Measurements from ENCODE around the gene SCRG1. TPM values are rescaled to one million over a fixed set of nuclear protein-coding genes. Genes with fewer than 3 reads are reported as not detected.

The SCRG1 gene
- total and polyA plus RNA-seq, 2 donors (not counting 3 experiments of a cell fraction or from before 2014, with no cell fraction given) = not detected

DNA sequence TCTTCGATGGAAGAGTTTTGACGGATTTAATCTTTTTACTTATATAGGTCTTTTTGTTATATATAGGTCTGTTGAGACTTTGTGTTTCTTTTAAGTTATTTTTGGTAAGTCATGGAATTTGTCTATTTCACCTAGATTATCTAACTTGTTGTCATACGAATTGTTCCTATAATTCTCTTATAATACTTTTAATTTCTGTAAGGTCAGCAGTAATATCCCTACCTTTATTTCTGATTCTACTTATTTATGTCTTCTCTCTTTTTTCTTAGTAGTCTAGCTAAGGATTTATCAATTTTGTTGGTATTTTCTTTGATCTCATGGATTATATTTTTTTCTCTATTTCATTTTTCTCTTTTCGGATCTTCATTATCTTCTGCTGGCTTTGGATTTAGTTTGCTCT is 16.6 kb downstream of the SCRG1 start:
- Histone ChIP-seq H3K36me3 (ENCODE audit: control insufficient read depth in 2 of 2, extremely low read depth in 1 of 2, insufficient read depth in 2 of 2, low read length in 2 of 2) (no peaks in the 10 kb centered on the region), H4K20me1 (replicated peaks; ENCODE audit: control insufficient read depth, extremely low read depth, insufficient read depth, low read length) (no peaks in the 10 kb centered on the region), H3K9me3 (replicated peaks; ENCODE audit: control insufficient read depth, insufficient read depth, low read length) (no peaks in the 10 kb centered on the region), H3K9ac (replicated peaks; ENCODE audit: extremely low read depth, insufficient read depth, low read length) (no peak overlapping the region), H3K4me2 (ENCODE audit: insufficient read depth, low read length) (no peak overlapping the region), H3K27ac (ENCODE audit: insufficient read depth, low read depth, low read length) (no peak overlapping the region), H2AFZ (ENCODE audit: low read depth, low read length) (no peak overlapping the region), H3K4me3 (replicated peaks in 1 of 3; ENCODE audit: insufficient read depth in 1 of 3, low read depth in 1 of 3, low read length in 3 of 3) (no peak overlapping the region), H3K4me1 (ENCODE audit: control insufficient read depth, extremely low read depth, insufficient read depth, low read length) (no peaks in the 10 kb centered on the region), H3K79me2 (ENCODE audit: control insufficient read depth, insufficient read depth, low read length) (no peaks in the 10 kb centered on the region), H3K9me1 (replicated peaks; ENCODE audit: control insufficient read depth, extremely low read depth, insufficient read depth, low read length) (no peaks in the 10 kb centered on the region), H3K27me3 (ENCODE audit: control insufficient read depth in 2 of 2, insufficient read depth in 2 of 2, low read length in 2 of 2) (no peaks in the 10 kb centered on the region)
- BruUV-seq (replicated peaks) = no TSS peak
- no peak for TF ChIP-seq POLR2AphosphoS5 (IDR thresholded peaks at IDR 0.05; ENCODE audit: insufficient read depth, low read depth, low read length)
- TF ChIP-seq, protein P1, sequence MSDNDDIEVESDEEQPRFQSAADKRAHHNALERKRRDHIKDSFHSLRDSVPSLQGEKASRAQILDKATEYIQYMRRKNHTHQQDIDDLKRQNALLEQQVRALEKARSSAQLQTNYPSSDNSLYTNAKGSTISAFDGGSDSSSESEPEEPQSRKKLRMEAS (IDR thresholded peaks at IDR 0.05; ENCODE audit: insufficient read depth, insufficient read length) = no peak
- no peak for TF ChIP-seq MYC (IDR thresholded peaks at IDR 0.05; ENCODE audit: low read depth, low read length)
- TF ChIP-seq FOS (IDR thresholded peaks at IDR 0.05; ENCODE audit: borderline replicate concordance, insufficient read depth, low read length) = no peak
- no peak for TF ChIP-seq JUN (IDR thresholded peaks at IDR 0.05; ENCODE audit: borderline replicate concordance, insufficient read depth, insufficient read length, low read depth)
- TF ChIP-seq, protein P2, sequence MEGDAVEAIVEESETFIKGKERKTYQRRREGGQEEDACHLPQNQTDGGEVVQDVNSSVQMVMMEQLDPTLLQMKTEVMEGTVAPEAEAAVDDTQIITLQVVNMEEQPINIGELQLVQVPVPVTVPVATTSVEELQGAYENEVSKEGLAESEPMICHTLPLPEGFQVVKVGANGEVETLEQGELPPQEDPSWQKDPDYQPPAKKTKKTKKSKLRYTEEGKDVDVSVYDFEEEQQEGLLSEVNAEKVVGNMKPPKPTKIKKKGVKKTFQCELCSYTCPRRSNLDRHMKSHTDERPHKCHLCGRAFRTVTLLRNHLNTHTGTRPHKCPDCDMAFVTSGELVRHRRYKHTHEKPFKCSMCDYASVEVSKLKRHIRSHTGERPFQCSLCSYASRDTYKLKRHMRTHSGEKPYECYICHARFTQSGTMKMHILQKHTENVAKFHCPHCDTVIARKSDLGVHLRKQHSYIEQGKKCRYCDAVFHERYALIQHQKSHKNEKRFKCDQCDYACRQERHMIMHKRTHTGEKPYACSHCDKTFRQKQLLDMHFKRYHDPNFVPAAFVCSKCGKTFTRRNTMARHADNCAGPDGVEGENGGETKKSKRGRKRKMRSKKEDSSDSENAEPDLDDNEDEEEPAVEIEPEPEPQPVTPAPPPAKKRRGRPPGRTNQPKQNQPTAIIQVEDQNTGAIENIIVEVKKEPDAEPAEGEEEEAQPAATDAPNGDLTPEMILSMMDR (IDR thresholded peaks at IDR 0.05; ENCODE audit: extremely low read depth in 1 of 2, insufficient read depth in 1 of 2, low read depth in 1 of 2, low read length in 2 of 2) = no peak
- DNase-seq (ENCODE audit: low read depth, low spot score) (no peak), FAIRE-seq (no peak)
- ChIA-PET POLR2A (no interaction called here), CTCF (interaction anchor here (0.8 kb wide), 1 partner anchor 15 kb away, joined by 3 read pairs; no protein-coding TSS in a partner anchor)
- dilution Hi-C loops (cut with MboI; ENCODE audit: extremely low pct_ligation_motif_present, low sequenced_read_pairs) (no loop called here), intact Hi-C loops (cut with micrococcal nuclease) (no loop called here)

All from endothelial cell of umbilical vein (primary cell).